NCI-H1105 treated with DMSO at 0.1 percent for 48 hours (cell line): ENCODE measurements around the gene SPINT1.
A peak's percentile ranks its signal among the peaks of the same experiment; 100 is the strongest.

Experiments
- DNase-seq: peaks from one replicate; lab custom pipeline; 2025; lab: John Stamatoyannopoulos, UW

SPINT1 gene

GRCh38 chr15:40893019-40893670 is 49.3 kb downstream of the SPINT1 start:
- DNase-seq, result no peak

GRCh38 chr15:40893733-40894680 is 50.2 kb downstream of the SPINT1 start, which contains the start of gene VPS18:
VPS18 (plus strand) TSS chr15:40894450; CDS start chr15:40894769, 319 bp downstream.
- peak; percentile 85 for DNase-seq

- no peak for DNase-seq
These were observed 51.0 kb downstream of the SPINT1 start for GRCh38 chr15:40894681-40895448.

- DNase-seq, result no peak
These were observed 55.8 kb downstream of the SPINT1 start for GRCh38 chr15:40899536-40900207.

- DNase-seq, result no peak
These were observed 56.6 kb downstream of the SPINT1 start for GRCh38 chr15:40900256-40901052.

- no peak for DNase-seq
These were observed 57.2 kb downstream of the SPINT1 start for GRCh38 chr15:40901053-40901443.

GRCh38 chr15:40902605-40903561 is 59.0 kb downstream of the SPINT1 start:
- DNase-seq, result no peak

- DNase-seq, result no peak
These were observed 60.8 kb downstream of the SPINT1 start for GRCh38 chr15:40904552-40905201.

GRCh38 chr15:40906091-40906990 is 62.5 kb downstream of the SPINT1 start:
- DNase-seq, result peak; percentile 78

- peak; percentile 54 for DNase-seq
These were observed 63.3 kb downstream of the SPINT1 start for GRCh38 chr15:40906991-40907802.
